Brain pericyte (primary cell): ENCODE results near the gene GRIPAP1.
A peak's percentile ranks its signal among the peaks of the same experiment; 100 is the strongest.

Source experiments
- DNase-seq: peaks from one replicate; pipeline ENCODE4 v3.0.0-alpha.2; 2012; ENCODE audit warnings: low read depth, low spot score

Gene GRIPAP1

DNA sequence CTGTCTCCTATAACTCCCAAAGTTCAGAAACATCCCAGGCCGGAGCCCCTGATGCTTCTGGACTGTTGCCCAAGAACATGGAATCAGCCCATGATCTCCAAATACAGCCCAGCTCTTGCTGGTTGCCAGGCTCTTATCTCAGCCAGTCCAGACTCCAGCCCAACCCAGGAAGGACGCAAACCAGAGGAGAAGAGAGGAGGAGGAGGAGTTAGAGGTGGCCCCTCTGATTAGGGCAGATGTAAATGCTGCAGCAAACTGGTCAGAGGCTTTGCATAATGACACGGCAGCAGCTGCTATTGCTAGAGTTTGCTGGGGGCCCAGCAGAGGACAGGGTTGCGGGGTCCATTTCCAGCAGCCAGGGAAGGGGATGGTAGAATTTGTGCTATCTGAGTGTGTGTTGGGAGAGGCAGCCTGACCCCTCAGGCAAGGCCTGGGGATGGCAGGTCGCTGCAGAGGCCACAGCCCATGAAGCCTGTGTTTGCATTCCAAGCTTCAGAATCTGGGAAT is 40.4 kb downstream of the GRIPAP1 start:
- no peak for DNase-seq

DNA sequence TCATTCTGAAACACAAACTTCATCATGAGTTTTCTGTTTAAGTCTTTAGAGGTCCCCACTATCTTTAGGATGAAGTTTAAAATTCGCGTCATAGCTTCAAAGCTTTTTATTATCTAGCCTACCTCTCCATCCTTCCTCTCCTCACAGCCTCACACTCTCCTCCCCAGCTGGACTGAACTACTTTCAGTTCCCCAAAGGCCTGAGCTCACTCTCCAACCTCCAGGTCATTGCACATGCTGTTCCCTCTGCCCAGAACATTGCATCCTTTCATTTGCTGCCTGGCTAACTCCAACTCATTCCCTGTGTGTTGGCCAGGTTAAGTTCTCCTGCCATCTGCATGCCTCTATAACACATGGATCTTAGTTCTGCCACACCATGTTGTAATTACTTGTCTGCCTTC is 41.8 kb downstream of the GRIPAP1 start:
- no peak for DNase-seq

DNA sequence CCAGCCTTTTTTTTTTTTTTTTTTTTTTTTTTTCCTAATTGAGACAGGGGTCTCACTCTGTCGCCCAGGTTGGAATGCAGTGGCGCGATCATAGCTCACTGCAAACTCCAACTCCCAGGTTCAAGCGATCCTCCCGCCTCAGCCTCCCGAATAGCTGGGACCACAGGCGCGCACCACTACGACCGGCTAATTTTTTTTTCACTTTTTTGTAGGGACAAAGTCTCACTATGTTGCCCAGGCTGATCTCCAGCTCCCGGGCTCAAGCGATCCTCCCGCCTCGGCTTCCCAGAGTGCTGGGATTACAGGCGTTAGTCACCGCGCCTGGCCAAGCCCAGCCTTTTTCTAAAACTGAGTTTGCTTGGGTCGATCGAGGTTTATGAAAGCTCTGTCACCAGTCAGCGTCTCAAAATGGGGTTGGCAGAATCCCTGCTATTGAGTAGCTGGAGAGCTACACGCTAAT is 43.4 kb downstream of the GRIPAP1 start:
- DNase-seq, result no peak

DNA sequence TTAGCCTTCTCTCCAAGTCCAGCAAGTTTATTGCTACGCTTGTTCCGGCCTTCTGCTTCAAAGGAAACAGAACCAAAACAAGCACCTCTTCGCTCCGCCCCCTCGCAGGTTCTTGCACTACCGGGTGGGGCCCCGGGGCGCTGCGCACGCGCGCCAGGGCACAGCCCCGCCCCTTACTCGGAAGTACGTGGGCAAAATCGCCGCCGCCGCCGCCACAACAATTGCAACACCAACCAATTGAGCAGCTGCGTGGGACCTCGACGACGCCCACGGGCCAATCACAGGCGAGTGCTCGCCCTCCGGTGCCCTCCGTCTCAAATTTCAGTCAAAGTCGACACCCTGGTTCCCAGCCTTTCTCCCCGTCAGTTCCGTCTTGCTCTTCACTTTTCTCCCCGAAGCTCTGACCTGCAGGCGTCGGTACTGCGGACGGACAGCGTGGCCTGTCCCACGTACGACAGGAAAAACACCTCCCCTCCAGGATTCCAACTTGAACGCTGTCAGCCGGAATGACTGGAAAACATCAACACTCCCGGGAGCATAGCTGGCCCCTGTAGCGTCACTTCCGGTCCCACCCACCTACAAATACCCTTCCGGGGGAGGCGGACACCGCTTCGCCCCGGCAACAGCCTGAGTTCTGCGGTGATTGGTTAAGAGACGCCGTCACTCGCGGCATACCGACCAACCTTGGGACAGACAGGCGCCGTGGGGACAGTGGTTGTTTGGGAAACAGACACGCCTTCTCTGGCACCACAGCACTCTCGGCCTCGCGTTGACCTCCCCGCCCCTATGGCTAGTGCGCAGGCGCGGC is 44.0 kb downstream of the GRIPAP1 start:
- peak; percentile 93 for DNase-seq

DNA sequence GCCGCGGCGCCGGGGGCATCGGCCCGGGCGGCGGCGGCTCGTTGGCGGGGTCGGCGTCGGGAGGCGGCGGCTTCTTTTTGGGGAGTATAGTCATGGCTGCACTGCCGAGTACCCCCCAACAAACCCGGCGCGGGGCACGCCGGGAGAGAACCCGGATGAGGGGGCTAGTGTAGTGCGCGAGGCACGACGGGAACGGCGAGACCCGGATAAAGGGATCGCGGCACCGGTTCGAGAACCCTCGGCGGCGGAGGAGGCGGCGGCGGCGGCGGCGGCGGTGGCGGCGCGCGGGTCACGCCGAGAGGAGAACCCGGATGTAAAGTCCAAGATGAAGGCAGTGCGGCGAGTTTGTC is 44.6 kb downstream of the GRIPAP1 start, which contains the start of gene OTUD5:
OTUD5 (minus strand) TSS at position 131 of the 350 bp plus-strand sequence; CDS start at position 94, 37 bp downstream.
- DNase-seq, result no peak

DNA sequence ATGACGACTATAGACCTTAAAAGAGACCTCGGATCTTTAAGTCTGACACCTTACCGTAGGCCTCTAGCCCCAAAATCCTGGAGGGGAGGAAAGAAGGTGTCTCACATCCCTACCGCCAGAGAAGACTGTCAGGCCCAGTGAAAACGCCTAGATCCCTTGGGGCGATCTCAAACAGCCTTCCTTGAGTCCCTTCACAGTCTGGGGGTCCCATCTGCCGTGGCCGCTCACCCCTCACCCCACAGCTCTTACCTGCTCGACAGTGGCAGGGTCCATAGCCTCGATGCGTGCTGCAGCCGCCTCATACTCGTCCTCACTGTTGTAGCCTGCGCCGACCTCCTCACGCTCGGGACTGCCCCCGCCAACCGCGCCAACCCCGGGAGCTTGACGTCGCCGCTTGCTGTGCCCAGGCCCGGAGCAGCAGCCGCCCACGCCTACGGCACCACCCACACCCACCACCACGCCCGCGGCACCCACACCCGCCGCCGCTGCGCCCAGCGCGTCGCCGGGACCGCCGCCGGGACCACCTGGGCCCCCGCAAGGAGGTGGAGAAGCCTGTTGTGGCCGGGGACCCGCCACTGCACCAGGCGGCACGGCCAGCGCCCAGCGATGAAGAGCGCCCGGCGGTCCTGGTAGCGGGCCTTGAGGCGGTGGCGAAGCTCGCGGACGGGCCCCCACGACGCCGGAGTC is 45.2 kb downstream of the GRIPAP1 start:
- DNase-seq, result no peak

DNA sequence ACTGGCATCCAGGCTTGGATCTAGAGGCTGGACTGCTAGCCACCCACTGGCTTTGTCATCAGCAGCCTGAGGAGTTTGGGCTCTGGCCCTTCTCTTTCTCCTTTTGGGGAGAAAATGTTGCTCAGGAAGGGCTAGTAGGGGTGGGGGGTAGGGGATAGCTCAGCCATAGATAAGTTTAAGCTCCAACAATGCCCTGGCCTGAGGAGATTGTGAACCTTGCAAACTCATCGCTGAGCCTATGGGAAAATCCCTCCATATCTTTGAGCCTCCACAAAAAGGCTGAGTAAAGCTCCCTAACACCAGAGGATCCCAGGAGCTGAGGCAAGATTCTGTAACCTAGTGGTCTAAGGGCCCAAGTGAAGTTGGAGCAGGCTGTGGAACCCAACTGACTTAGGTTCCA is 53.5 kb downstream of the GRIPAP1 start:
- no peak for DNase-seq

DNA sequence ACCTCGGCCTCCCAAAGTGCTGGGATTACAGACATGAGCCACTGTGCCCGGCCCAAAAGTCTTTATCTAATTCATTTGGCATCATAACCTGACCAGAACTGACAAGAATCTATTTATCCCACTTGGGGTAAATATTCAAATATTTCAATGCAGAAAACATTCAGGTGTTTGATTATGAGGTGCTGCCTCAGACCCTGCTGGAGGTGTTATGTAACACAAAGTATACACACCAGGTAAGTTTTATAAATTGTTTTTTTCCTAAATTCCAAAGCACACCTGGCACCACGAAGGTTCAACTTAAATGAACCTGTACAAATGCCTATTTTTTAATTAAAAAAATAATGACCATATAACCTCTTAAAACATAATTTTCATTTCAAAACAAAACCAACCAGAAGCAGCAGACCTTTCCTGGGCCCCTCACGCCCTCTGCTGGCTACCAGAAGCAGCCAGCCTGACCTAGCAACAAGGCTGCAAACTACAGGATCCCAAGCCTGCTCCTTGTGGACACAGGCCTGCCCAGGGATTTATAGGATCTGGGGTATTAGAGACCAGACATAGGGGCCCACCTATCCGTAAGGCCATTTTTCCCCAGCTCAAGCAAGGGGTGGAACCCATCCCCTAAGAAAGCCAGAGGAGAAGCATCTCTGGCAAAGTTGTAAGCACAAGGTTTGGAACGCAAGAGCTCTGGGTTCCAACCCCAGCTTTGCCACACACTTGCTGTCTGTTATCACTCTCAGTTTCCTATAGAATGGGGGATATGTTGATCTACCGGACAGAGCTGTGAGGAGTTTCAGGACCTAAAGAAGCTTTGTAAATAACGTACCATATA is 56.3 kb downstream of the GRIPAP1 start:
- DNase-seq, result no peak

DNA sequence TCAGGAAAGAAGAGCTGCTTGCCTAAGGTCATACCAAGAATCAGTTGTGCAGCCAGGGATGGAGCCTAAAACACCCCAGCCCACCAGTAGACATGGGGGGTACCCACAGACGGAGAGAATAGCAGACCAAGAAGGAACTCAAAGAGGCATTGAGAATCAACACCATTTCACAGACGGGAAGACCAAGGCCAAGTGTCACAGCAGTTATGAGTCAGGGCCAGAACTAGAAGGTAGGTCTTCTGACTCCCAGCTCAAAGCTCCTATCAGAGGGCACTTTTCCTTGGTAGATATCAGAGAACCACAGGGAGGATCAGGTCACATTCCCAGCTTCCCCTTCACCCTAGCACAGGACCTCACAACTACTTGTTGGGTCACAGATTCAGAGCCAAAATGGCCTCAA is 59.2 kb downstream of the GRIPAP1 start:
- DNase-seq, result no peak

DNA sequence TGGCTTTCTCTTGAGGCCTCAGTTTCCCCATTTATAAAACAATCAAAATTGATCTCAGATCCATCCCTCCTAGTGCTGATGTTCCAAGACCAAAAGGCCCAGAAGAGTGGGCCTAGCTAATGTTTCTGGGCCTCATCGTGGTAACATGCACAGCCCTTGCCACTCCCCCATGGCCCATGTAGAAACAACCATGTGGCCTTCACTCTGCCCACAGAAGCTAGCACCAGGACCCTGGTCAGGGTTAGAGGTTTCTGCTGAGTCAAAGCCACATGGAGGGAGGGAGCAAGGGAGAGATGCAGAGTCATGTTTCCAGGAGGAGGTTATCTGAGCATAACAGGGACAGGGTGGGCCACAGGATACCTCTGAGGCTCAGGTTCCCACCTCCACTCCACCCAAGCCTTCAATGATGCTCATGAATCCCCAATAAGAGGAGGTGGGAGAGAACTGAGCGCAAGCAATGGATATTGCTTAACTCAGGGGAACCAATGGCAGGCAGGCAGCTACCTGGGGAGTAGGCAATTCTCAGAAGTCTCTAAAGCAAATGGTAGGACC is 61.6 kb downstream of the GRIPAP1 start:
- DNase-seq, result no peak

DNA sequence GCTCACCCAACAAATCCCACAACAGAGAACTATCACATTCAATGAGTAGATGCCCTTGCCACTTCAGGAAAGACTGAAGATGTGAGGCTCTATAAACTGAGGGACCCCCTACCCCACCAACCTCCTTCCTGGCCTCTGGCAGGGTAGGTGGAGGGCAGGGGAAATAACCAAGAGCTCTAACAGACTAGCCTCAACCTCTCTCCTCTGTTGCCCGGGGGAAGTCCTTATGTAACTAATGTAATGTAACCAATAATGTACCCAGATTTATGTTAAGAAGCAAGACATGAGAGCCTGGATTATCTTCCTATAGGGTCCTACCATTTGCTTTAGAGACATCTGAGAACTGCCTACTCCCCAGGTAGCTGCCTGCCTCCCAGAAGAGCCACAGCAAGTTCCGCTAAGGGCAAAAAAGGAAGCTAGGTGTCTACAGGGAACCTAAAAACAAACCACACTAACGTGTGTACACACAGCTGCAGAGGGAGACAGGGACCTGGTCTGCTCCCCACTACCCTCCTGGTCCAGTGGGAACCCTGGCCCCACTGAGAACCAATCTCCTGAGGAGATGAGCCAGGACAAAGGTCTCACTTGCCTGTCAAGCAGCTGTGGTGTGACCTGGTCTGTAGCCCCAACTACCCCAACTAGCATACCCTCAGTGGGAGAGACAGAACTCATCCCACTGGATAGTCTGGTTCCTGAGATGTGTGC is 62.4 kb downstream of the GRIPAP1 start:
- DNase-seq, result no peak

DNA sequence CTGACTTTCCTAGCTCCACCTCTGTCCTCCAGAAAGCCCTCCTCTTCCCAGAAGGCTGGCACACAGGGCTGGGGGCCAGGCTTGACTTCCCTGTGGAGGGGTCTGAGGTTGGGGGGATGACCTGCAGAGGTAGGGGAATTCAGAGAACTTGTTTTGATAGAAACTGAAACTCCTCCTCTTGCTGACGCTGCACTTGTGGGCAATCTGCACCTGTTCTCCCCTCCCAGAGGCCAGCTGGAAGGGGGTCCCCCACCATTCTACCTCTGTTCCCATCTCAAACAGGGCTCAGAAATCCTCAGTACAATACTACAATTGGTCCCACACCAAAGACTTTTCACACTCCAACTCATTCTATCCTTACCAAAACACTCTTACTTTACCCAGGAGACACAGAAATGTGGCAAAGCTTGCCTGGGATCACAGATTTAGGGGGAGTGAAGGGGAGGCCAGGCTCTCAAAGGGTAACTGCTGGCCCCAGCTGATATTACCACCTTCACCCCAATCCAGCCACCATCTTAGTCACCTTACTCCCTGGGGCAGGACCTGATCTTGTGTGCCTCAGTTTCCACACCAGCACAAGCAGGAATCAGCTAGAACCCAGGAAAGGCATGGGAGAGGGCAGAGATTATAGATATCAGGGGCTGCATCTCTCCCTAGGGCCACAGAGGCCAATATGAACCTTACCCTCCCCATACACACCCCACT is 63.2 kb downstream of the GRIPAP1 start:
- no peak for DNase-seq

DNA sequence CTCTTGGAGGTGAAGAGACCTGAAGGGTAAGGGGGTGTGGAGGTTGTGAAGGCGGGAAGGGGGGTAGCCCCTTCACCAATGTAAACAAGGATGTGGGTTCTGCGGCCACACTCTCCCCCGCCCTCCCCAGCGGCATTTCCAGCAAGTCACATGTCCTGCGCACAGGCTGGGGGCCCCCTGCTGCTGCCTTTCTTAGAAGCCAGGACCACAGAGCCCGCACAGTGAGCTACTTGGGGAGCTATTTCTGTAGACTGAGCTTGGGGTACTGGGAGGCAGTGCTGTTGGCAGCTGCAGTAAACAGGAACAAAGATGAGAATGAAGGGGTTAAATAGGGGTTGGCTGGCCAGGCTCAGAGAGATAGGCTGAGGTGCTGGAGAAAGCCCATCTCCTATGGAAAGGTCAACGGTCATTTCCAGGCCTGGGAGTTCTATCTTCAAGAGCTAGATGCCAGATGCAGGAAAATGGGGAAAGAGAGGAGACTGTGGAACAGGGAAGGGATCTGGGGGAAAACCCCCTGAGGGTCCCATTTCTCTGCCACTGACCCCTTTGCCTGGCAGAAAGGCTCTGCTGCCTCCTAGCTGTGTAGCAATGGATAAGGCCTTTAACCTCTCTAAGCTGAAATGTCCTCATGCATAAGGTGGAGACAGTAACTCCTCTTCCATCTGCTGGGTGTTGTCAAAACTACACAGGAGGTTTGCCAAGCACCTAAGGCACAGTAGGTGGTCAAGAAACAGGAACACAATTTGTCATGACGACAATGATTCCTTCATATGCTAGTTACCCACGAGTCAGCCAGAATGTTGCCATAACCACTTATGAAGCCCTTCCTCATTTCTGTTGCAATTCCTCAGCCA is 64.8 kb downstream of the GRIPAP1 start:
- DNase-seq, result no peak

DNA sequence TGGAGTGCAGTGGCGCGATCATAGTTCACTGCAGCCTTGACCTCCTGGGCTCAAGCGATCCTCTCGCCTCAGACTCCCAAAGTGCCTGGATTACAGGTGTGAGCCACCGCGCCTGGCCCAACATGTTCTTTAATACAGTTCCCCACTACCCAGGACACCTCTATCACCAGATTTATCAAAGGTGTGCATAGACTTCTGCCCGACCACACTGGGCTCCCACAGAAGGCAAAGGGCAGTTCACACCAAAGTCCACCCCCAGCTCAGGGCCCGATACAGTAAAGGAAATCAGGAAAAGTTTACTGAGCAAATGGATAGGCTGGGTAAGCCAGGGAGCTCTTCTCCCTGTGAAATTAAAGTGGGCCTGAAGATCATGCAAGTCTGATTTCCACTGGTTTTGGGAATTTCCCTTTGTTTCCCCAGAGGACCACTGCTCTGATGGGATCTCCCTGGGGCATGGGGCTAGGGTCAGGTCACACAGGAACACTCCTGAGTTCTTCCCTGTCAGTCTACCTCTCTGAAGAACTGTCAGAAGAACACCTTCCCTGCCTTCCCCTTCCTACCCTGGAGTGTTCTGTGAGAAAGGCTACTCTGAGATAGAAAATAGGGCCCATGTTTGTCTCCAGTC is 65.5 kb downstream of the GRIPAP1 start:
- no peak for DNase-seq

DNA sequence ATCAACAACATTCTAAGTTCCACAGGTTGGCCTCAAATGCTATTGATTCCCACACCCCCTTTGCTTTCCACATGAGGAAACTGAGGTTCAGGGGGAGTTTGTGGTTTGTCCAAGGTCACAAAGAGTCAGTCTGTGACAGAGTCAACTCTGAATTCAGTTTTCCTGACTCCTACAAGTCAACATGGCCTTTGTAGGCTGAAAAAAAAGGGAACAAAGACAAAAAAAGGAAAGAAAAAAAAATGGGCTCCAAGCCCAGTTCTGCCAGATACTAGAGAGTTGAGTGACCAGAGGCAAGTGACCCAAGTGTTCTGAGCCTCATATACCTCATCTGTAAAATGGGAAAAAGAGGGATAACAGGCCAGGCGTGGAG is 66.8 kb downstream of the GRIPAP1 start:
- DNase-seq, result no peak

DNA sequence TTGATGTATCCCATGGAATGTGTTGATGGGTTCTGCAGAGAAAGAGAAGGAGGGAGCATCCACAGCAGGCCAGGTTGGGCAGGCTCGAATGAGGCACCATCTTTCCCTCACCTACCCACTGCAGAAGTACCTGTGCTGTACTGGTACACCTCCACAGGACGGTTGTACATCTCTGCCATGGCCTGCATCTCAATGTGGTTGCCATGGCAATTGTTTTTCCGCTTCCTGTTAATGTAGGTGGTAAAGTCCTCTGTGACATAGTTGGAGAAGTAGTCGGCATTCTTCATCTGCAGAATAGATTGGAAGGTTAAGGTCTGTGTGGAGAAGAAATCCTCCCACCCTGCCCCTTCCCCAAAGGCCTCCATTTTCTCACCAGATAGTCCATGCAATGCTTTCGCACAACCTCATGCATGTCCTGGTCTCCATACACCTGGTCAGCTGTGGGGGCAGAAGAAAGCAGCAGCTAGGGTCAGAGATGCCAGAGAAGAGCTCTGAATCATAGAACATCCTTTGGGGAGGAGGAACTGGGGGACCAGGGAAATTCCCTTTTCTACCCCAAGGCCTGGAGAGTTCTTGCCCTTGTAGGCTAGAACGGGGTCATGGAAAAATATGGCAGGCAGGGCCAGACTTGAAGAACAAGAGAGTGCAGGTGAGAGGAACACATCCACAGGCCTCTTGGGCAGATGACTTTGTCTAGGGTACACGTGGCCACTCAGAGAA is 67.3 kb downstream of the GRIPAP1 start:
- DNase-seq, result no peak

DNA sequence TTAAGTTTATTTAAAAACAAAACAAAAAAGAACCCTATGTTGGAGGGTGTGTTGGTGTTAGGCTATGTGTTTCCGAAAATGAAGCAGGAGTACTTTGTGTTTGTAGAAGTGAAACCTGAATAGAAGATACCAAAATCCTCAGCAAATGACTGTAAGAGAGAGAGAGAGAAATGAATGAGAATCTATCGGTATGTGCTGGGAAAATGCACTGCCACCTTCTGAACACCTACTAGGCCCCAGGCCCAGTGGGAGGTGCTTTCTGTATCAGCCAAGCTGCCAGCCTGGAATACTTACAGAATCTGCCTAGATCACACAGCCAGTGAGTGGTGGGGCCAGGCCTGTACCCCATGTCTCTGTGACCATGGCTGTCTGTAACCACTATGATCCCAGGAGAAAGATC is 68.3 kb downstream of the GRIPAP1 start:
- no peak for DNase-seq

DNA sequence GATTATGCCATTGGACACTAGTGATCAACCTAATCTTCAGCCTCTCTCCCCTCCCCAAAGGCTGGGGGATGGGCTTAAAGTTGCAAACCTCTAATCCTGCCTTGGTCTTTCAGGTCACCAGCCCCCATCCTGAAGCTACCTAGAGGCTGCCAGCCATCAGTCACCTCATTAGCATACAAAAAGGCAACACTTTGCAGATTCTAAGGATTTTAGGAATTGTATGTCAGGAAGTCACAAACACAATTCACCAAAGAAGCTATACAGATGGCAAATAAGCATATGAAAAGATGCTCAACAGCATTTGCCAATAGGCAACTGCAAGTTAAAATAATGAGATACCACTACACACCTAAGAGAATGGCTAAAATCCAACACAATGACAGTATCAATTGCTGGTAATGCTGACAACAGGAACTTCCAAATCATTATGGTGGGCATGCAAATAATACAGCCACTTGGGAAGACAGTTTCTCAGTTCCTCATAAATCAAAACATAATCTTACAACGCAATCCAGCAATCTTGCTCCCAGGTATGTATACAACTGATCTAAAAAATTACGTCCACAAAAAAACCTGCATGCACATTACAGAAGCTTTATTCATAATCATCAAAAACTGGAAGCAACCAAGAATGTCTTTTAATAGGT is 74.2 kb downstream of the GRIPAP1 start:
- no peak for DNase-seq
